Measurements from ENCODE around the gene OSBPL3.

DNA sequence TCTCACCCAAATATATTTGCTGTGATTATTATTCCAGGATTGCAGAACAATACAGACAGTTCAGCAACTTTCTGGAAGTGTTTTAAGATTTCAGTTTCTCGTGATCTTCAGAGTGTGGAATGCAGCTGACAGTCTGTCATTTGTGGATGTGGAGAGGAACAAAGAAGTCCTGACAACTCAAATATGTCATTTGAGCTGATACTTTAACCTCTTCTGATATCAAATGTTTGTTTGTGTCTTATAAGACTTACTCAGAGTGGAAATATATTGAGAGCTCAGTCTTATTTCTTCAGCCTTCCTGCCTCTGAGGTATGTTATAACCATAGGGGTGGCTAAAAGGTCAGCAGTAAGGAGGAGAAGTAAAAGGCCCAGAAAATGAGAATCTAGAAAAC is 96.4 kb downstream of the OSBPL3 start:
- TF ChIP-seq POLR2A (IDR thresholded peaks at IDR 0.05) (no peak), POLR2AphosphoS5 (IDR thresholded peaks at IDR 0.05) (no peak)
